Right cardiac atrium (tissue), 5 donors: Measurements from ENCODE around the gene KCNAB1. TPM values are rescaled to one million over a fixed set of nuclear protein-coding genes. Genes with fewer than 3 reads are reported as not detected.

Source experiments
- ATAC-seq, 2 donors: fragments of 200-7000 bp; cut with Tn5 transposase; one replicate each; pipeline versions ENCODE4 v1.8.0 to v1.9.1; 2020; ENCODE audit warnings: moderate library complexity in 2 of 2, mild to moderate bottlenecking in 1 of 2
- DNase-seq, 3 donors: peaks; one replicate each; pipeline ENCODE4 v3.0.0-alpha.2; 2020
- H3K27ac ChIP-seq: one replicate; pipeline ENCODE4 v1.5.1; 2013; ENCODE audit warnings: mild to moderate bottlenecking, low read length, control low read depth, moderate library complexity
- H3K27me3 ChIP-seq: one replicate; pipeline ENCODE4 v1.6.1; 2013; ENCODE audit not compliant: control insufficient read depth, insufficient read depth
- H3K4me1 ChIP-seq: one replicate; pipeline ENCODE4 v1.6.1; 2013; ENCODE audit warnings: low read length; ENCODE audit not compliant: control insufficient read depth, insufficient read depth
- H3K4me3 ChIP-seq: one replicate; pipeline ENCODE4 v1.5.1; 2013; ENCODE audit warnings: low read length, control low read depth
- H3K9me3 ChIP-seq: one replicate; pipeline ENCODE4 v1.6.1; 2013; ENCODE audit warnings: low read length; ENCODE audit not compliant: control insufficient read depth
- WGBS: extraction: QIAGEN DNeasy Blood & Tissue Kit; methylation state at CpG from one replicate; pipeline ENCODE4 v1.1.7; 2013; 5-methylcytosine and 5-hydroxymethylcytosine counted together
- intact Hi-C, 4 donors: fragments of 100-400 bp; cut with DNase I; formaldehyde crosslinking; loops; one replicate each; pipeline versions ENCODE4 v1.11.0 to v1.14.0; 2022 to 2023
- polyA plus RNA-seq: library from polyadenylated mRNA; stranded (reverse); fragments of 200-250 nt; gene quantifications from one replicate; pipeline ENCODE4 v1.2.3, GENCODE V29; 2013
- total RNA-seq, 4 donors: library from RNA; stranded (reverse); fragmentation: NEBNext Ultra II Directional; extraction: Animal tissue kit (Norgen Biotek cat#: 25700); gene quantifications; one replicate each; pipeline ENCODE4 v1.2.1, GENCODE V29; 2021
- donor health status: healthy with polysubstance abuse.
- donor health status: DM: no; HTN: yes; CAD: no.
- donor health status: DM: no; HTN: no; CAD: no.
- donor health status: DM: no; HTN: yes; CAD: no; lungs with severe emphysema.
- donor health status: DM: yes; HTN: yes; CAD: no.

KCNAB1 gene
- total and polyA plus RNA-seq, 5 donors = 1.1 to 3.7 (median 2.0) TPM

DNA sequence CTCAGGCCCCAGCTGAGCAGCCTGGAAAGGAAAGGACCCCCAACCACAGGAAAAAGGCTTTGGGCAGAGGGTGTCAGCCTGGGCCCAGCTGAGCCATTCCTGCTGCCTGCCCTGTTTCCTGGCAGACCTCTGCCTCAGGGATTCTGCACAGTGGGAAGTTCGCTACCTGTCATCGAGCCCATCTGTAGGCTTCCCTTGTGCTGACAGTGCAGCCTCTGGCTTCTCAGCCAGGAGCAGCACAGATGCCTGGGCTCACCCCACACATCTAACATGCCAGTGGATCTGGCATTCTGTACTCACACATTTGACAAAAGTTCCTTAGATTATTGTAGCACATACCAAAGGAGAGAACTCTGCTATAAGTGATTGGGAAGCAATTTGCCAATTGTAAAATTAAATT lies 232.3 kb downstream of the KCNAB1 start:
- ATAC-seq = peak in 1 of 2 donors; percentile 28
- H3K27ac ChIP-seq = no peak overlapping the region
- 78% methylated on average over 2 of the region's 2 CpGs for WGBS
- H3K27me3 ChIP-seq = no peaks in the 10 kb centered on the region
- H3K4me1 ChIP-seq = peaks cover 2% of the 10 kb centered on the region
- H3K4me3 ChIP-seq = no peak overlapping the region
- intact Hi-C loops = no loop called here
- DNase-seq = no peak
- no peaks in the 10 kb centered on the region for H3K9me3 ChIP-seq

DNA sequence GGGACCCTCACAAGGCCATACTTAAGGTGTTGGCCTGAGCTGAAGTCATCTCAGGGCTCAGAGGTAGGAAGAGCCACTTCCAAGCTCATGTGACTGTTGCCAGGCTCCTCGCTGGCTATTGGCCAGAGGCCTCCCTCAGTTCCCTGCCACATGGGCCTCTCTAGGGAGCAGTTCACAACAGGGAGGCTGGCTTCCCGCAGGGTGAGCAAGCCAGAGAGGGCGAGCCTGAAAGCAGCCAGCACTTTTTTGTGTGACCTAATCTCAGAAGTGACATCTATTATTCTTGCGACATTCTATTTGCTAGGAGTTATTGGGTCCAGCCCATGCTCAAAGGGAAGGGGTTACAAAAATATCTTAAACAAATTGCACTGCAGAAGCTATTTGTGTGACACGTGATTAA lies 233.2 kb downstream of the KCNAB1 start:
- Histone ChIP-seq H3K9me3 (no peaks in the 10 kb centered on the region), H3K4me1 (peaks cover 2% of the 10 kb centered on the region), H3K4me3 (no peak overlapping the region), H3K27me3 (no peaks in the 10 kb centered on the region), H3K27ac (no peak overlapping the region)
- WGBS = 88% methylated on average over 5 of the region's 5 CpGs
- intact Hi-C loops = no loop called here
- ATAC-seq (no peak), DNase-seq (peak in 2 of 3 donors; percentile 22 to 53)

DNA sequence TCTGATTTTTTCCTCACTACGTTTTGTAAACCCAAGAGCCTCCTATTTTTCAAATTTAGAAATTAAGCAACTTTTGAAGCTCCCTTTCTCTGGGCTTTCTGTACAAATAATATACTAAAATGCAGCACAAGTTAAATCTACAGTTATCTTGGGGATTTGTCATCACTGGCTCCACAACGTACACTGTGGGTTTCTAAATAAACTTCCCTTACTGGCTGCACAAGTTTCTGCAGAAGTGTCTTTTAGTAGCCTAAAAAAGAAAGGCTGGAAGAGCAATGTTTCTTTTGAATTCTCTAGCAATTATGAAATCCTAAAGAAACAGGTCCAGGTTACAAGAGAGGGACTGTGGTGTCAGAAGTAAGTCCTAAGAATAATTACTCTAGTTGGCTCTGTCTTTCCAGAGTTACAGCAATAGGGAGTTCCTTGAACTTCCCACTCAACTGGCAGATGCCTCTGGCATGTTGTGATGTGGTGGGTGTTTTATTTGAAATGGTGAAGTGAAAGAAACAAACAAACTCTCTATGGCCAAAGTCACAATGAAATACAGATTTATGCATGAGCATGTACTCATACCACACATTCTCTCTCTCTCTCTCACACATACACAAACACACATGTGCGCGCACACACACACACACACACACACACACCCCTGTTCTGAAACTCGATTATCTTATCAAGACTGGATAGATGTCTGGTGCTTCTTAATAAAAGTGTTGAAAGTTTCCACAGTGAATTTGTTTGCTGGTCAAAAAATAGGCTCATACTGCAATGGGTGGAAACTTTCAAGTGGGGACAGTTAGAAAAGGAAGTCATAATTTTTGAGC lies 236.4 kb downstream of the KCNAB1 start:
- H3K27me3 ChIP-seq = no peaks in the 10 kb centered on the region
- WGBS = 36% methylated on average over 5 of the region's 5 CpGs
- DNase-seq (peak in 1 of 3 donors; percentile 64), ATAC-seq (peak in 1 of 2 donors; percentile 65)
- no peak overlapping the region for H3K4me3 ChIP-seq
- no peaks in the 10 kb centered on the region for H3K9me3 ChIP-seq
- H3K4me1 ChIP-seq = peaks cover 2% of the 10 kb centered on the region
- intact Hi-C loops = no loop called here
- H3K27ac ChIP-seq = no peak overlapping the region

- Histone ChIP-seq H3K4me3 (no peak overlapping the region), H3K4me1 (no peaks in the 10 kb centered on the region), H3K27ac (no peak overlapping the region), H3K27me3 (no peaks in the 10 kb centered on the region), H3K9me3 (no peaks in the 10 kb centered on the region)
- WGBS = 84% methylated on average over 2 of the region's 2 CpGs
- DNase-seq (no peak), ATAC-seq (no peak)
- intact Hi-C loops = no loop called here
These were observed 237.9 kb downstream of the KCNAB1 start for GRCh38 chr3:156358232-156358631.

- H3K9me3 ChIP-seq = no peaks in the 10 kb centered on the region
- DNase-seq (no peak), ATAC-seq (no peak)
- no peak overlapping the region for H3K27ac ChIP-seq
- WGBS = 58% methylated on average over 3 of the region's 3 CpGs
- no peak overlapping the region for H3K4me3 ChIP-seq
- H3K27me3 ChIP-seq = no peaks in the 10 kb centered on the region
- no peaks in the 10 kb centered on the region for H3K4me1 ChIP-seq
- intact Hi-C loops = no loop called here
These were observed 239.0 kb downstream of the KCNAB1 start for GRCh38 chr3:156359368-156359767.

DNA sequence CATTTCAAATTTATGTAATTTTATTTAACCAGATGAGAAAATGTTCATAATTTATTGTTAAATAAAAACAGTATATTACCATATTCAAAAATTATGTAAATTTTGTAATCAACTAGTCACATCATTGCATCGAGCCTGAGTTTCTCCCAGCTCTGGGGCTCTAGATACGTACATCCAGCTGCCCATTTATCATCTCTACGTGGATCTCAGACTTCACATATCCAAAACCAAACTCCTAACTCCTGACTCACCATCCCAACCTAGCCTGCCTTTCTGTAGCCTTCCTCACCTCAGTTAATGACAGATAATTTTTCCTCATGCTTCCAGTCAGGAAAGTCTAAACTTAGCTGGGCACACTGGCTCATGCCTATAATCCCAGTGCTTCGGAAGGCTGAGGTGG lies 239.7 kb downstream of the KCNAB1 start:
- ATAC-seq (no peak), DNase-seq (no peak)
- intact Hi-C loops = no loop called here
- Histone ChIP-seq H3K4me3 (no peak overlapping the region), H3K9me3 (no peaks in the 10 kb centered on the region), H3K27me3 (no peaks in the 10 kb centered on the region), H3K27ac (no peak overlapping the region), H3K4me1 (no peaks in the 10 kb centered on the region)
- WGBS = 95% methylated on average over 4 of the region's 4 CpGs

DNA sequence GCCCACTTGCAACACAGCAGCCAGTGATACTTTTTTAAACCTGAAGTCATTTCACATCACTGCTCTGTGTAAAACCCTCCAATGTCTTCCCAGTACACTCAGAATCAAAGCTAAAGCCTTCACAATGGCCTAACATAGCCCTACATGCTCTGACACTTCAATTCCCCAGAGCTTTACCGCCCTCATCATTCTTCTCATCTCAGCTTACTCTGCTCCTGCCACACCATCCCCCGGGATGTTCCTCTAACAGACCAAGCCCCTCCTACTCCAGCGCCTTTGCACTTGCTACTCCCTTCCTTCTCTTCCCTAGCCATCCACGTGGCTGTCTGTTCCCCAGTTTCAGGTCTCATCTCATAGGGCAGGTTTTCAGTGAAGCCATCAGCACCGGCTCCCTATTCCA lies 240.6 kb downstream of the KCNAB1 start:
- ATAC-seq (no peak), DNase-seq (no peak)
- 69% methylated on average over 5 of the region's 5 CpGs for WGBS
- Histone ChIP-seq H3K4me3 (no peak overlapping the region), H3K27ac (no peak overlapping the region), H3K9me3 (no peaks in the 10 kb centered on the region), H3K27me3 (no peaks in the 10 kb centered on the region), H3K4me1 (no peaks in the 10 kb centered on the region)
- intact Hi-C loops = no loop called here

DNA sequence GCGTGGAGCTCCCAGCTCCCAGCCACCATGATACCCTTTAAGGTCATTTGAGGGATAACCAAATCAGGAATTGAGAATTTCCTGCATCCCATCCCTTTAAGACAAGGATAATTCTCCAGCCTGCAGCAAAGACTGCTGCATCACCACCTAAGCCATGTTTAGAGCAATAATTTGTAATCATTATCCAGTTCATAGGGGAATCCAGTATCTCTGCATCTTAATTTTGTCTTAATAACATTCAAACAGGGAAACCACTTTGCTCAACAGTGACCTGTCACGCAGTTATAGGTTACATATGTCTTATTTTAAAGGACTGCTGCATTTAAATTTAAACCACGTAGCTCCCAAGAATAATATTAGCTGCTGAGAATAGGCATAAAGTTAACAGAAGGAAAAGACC lies 246.2 kb downstream of the KCNAB1 start:
- Histone ChIP-seq H3K4me3 (no peak overlapping the region), H3K9me3 (no peaks in the 10 kb centered on the region), H3K4me1 (no peaks in the 10 kb centered on the region), H3K27me3 (no peaks in the 10 kb centered on the region), H3K27ac (no peak overlapping the region)
- no peak for ATAC-seq
- intact Hi-C loops = no loop called here
- no peak for DNase-seq
- 92% methylated on average over 3 of the region's 3 CpGs for WGBS

GRCh38 chr3:156368189-156368588 lies 247.8 kb downstream of the KCNAB1 start:
- H3K4me1 ChIP-seq = no peaks in the 10 kb centered on the region
- H3K27me3 ChIP-seq = no peaks in the 10 kb centered on the region
- intact Hi-C loops = no loop called here
- H3K9me3 ChIP-seq = no peaks in the 10 kb centered on the region
- no peak for DNase-seq
- H3K4me3 ChIP-seq = no peak overlapping the region
- WGBS = 80% methylated on average over 3 of the region's 3 CpGs
- no peak overlapping the region for H3K27ac ChIP-seq
- ATAC-seq = no peak

DNA sequence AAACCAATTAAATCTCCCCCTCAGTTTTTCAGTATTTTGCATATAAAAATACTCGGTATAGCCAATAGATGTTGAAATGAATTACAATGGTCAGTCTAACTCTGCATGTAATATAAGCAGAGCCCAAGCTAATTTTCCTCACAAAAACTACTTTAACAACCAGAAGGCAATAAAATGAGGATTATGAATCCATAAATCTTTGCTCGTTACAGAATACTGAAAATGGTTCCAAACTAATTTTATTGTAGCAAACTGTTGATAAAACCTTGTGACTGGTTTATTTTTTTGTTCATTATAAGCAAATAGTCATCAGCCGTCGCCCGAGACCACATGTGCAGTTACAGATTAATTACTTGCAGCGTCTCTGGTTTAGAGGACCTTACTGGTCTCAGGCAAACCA lies 251.3 kb downstream of the KCNAB1 start:
- 93% methylated on average over 6 of the region's 6 CpGs for WGBS
- no peak for DNase-seq
- Histone ChIP-seq H3K27ac (no peak overlapping the region), H3K4me3 (no peak overlapping the region), H3K27me3 (no peaks in the 10 kb centered on the region), H3K4me1 (no peaks in the 10 kb centered on the region), H3K9me3 (no peaks in the 10 kb centered on the region)
- no peak for ATAC-seq
- intact Hi-C loops = no loop called here

DNA sequence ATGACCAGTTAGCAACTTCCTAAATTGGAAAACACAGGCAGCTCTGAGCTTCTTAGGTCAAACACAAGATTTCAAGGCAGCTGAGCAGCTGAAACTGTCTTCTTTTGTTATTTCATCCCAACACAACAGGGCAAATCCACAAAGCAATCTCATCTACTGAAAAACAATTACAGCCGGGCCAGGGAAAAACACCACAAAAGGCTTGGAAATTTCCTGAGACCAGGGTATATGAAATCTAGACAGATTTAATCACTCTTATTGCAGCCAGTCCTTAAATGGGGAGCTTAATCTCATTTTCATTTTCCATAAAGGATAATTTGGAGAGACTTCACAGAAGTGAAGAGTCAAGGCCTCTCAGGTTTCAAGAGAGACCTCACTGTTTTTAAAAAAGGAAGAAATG lies 252.7 kb downstream of the KCNAB1 start:
- no peak overlapping the region for H3K4me3 ChIP-seq
- DNase-seq = no peak
- H3K27me3 ChIP-seq = no peaks in the 10 kb centered on the region
- H3K27ac ChIP-seq = no peak overlapping the region
- no peak for ATAC-seq
- H3K9me3 ChIP-seq = no peaks in the 10 kb centered on the region
- H3K4me1 ChIP-seq = no peaks in the 10 kb centered on the region
- intact Hi-C loops = no loop called here
- WGBS = 61% methylated on average over 1 of the region's 1 CpG

GRCh38 chr3:156373654-156374053 lies 253.3 kb downstream of the KCNAB1 start:
- Histone ChIP-seq H3K27ac (no peak overlapping the region), H3K4me3 (no peak overlapping the region), H3K4me1 (no peaks in the 10 kb centered on the region), H3K9me3 (no peaks in the 10 kb centered on the region), H3K27me3 (no peaks in the 10 kb centered on the region)
- 92% methylated on average over 2 of the region's 2 CpGs for WGBS
- ATAC-seq (no peak), DNase-seq (no peak)
- intact Hi-C loops = no loop called here
